NCI-H1417 treated with DMSO at 0.1 percent for 48 hours (cell line): ENCODE data around the gene TST.

Source experiments
- DNase-seq: peaks from one replicate; lab custom pipeline; 2025; lab: John Stamatoyannopoulos, UW

Gene TST

GRCh38 chr22:37019309-37020191 lies at the start of gene TST, which contains the start of gene MPST:
TSS of gene TST (minus strand) at chr22:37019447. CDS start at chr22:37018732, 715 bp downstream.
TSS of gene MPST (plus strand) at chr22:37019742. CDS start at chr22:37019837, 95 bp downstream.
- no peak for DNase-seq

DNA sequence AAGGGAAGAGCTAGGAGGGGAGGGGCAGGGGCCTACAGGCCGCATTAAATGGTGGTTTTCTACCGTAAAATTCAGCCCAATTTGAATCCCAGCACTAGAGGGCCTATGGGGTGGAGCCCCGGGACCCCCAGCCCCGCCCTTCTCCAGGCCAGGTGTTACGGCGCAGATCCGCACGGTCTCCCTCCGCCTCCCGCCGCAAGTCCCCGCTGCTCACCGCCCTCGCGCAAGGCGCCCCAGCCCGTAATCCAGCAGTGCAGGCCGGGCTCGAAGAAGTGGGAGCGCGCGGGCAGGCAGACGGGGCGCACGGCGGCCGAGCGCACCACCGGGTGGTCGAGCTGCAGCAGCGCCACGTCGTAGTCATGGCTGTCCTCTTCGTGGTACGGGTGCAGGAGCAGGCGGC lies 49.6 kb upstream of the TST start:
- DNase-seq: no peak

- no peak for DNase-seq
Measured at GRCh38 chr22:37067428-37067827, 48.2 kb upstream of the TST start.

DNA sequence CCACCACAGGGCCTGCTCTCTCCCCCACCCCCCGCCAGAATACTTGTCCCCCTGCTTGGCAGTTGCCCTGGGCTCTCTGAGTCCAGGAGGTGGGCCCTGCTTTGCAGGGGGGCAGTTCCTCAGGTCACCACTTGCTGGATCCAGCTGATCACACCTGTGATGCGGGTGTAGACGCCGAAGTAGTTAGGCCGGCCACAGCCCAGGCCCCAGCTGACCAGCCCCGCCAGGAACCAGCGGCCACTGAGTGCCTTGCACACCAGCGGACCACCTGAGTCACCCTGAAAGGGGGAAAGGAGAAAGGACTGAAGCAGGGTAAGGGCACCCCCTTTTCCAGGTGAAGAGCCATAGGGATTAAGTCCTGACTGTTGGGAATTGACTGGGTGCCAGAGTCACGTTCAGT lies 46.7 kb upstream of the TST start:
- no peak for DNase-seq

- DNase-seq: no peak
Measured at GRCh38 chr22:37065180-37065579, 45.9 kb upstream of the TST start.

DNA sequence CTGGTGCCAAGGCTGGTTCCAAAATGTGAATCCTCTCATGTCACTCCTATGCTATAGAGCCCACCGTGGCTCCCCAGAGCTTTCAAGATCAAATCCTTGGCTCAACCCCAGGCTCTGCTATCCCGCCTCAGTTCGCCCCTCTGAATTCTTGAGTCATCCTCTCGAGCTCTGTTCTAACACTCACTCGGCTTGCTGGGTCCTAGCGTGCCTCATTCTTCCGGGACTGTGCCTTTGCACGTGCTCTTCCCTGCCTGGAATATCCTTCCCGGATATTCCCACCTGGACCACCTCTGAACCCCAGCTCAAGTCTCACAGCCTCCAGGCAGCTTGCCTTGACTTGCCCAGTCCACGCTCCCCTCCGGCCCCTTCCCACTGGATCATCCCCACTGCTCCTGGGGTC lies 45.3 kb upstream of the TST start:
- no peak for DNase-seq

GRCh38 chr22:37063431-37064420 lies 44.5 kb upstream of the TST start:
- DNase-seq: no peak

DNA sequence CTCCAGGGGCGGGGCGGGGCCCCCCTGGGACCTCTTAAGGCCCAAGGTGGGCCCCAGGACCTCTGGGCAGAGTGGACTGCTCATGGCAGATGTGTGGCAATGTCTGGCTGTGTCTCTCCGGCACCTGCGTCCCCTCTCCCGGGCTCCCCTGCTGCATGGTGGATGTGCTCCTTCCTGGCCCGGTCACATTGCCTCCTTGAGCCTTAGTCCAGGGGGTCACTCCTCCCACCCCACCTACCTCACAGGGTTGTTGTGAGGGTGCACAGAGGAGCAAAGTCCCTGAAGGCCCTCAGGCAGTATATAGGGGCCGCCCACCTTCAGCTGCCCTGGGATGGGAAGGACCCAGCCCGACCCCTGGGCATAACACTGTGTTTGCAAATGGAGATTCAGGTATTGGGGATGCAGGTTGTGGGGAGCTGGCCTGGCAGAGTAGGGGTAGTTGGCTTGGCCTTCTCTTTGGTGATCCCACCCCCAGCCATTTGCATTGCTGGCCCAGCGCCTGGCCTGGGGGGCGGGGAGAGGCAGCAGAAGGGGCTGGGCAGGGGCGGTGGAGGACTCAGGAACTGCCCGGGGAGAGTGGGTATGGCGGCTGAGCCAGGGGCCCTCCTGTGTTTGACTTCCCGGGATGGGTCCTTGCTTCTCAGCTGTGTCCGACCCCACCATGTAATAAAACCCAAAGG lies 43.6 kb upstream of the TST start:
- no peak for DNase-seq

- no peak for DNase-seq
Measured at GRCh38 chr22:37062376-37062675, 43.1 kb upstream of the TST start.

- no peak for DNase-seq
Measured at GRCh38 chr22:37061611-37062375, 42.5 kb upstream of the TST start.

- no peak for DNase-seq
Measured at GRCh38 chr22:37060801-37061610, 41.8 kb upstream of the TST start.

GRCh38 chr22:37059876-37060449 lies 40.7 kb upstream of the TST start:
- no peak for DNase-seq

GRCh38 chr22:37058917-37059701 lies 39.9 kb upstream of the TST start:
- DNase-seq: no peak

DNA sequence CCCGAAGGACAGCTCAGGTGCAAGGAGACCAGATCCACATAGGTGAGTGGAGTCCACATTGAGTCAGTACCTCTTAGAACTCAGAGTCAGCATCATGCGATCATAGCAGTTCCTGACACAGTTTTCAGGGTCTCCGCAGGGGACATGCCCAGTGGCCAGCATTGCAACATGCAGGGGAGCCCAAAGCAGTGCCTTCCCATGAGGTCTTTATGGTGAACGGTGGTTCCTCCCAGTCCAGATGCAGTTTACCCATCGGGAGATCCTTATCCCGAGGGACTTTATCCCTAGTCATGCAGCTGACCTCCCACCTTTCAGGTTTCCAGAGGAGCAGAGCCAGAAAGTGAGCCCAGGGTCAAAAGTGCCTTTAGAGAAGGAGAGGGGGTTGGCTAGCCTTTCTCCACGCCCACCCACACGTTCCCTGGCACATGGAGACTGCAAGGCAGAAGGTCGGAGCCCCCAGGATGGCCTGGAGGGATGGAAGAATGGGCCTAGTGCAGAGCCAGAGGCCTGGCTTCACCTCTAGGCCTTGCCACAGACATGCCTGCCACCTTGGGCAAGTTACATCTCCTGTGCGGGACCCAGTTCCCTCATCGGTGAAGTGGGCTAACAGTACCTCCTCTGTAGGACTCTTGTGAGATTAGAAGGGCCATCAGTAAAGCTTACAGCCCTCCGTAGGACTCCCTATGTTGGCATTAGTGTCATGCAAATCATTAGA lies 38.7 kb upstream of the TST start:
- no peak for DNase-seq

DNA sequence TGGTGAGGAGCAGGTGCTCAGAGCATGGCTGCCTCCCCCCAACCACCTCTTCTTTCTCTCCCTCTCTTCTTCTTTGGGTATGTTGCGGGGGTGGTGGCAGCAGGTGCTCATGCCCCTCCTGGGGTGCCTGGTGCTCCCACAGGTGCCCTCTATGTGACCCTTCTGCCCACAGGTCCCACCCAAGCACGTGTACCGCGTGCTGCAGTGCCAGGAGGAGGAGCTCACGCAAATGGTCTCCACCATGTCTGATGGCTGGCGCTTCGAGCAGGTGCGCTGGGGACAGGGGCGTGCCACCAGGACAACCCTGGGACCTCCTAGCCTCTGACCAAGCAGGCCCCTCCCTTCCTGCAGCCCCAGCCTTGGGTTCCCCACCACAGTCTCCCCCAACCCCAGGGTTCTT lies 38.0 kb upstream of the TST start:
- DNase-seq: no peak

- no peak for DNase-seq
Measured at GRCh38 chr22:37056246-37056645, 37.0 kb upstream of the TST start.

- no peak for DNase-seq
Measured at GRCh38 chr22:37054600-37055365, 35.5 kb upstream of the TST start.

DNA sequence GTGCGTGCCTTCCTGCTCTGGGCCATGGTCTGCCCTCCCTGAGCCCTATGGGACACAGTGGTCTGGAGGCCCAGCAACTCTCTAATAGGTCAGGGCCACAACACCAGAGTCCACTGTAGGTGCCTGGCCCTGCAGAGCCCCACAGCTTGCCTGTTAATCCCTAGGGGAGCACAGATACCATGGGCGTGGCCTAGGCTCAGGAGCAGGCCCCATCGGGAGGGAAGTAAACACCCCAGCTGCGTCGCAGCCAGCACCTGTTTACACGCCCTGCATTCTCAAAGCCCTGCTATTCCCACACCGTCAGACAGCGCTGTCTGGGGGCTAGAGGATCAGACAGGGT lies 34.8 kb upstream of the TST start:
- DNase-seq: no peak
